HEK293 (cell line): ENCODE results near the gene KATNAL1.
A peak's percentile ranks its signal among the peaks of the same experiment; 100 is the strongest.

Experiments used
- CTCF ChIA-PET: fragments of 350-600 bp; formaldehyde crosslinking; extraction: SDS; loops from one replicate; lab custom pipeline; 2021; ENCODE audit warnings: antibody characterized with exemption; lab: Yijun Ruan, JAX
- POLR2A ChIA-PET: fragments of 300-600 bp; formaldehyde crosslinking; extraction: SDS; loops from one replicate; lab custom pipeline; 2020; ENCODE audit warnings: antibody characterized with exemption, inconsistent platforms; lab: Yijun Ruan, JAX
- H3K27ac ChIP-seq: fragments of 200-500 bp; sonication (Bioruptor generic); 2 replicates; pipeline ENCODE4 v1.5.1; 2014; ENCODE audit warnings: low read depth, low read length, control low read depth, inconsistent platforms; ENCODE audit errors: extremely low read depth
- H3K36me3 ChIP-seq, 2 experiments: fragments of 200-500 bp in 1 of 2; sonication (Bioruptor generic) in 1 of 2; 1 replicate in 1 of 2; 2 replicates in 1 of 2; pipeline ENCODE4 v1.5.1; 2014 to 2017; ENCODE audit warnings: inconsistent platforms in 2 of 2, low read length in 2 of 2; ENCODE audit not compliant: control insufficient read depth in 2 of 2, insufficient read depth in 1 of 2
- H3K4me1 ChIP-seq: fragments of 200-500 bp; sonication (Bioruptor generic); 2 replicates; pipeline ENCODE4 v1.5.1; 2014; ENCODE audit warnings: mild to moderate bottlenecking, low read length, inconsistent platforms; ENCODE audit not compliant: control insufficient read depth, insufficient read depth
- H3K4me3 ChIP-seq: 2 replicates; pipeline ENCODE4 v1.5.1; 2011; ENCODE audit warnings: low read depth, mild to moderate bottlenecking, control low read depth, low read length, moderate library complexity
- H3K9me3 ChIP-seq: fragments of 200-500 bp; sonication (Bioruptor generic); 2 replicates; pipeline ENCODE4 v1.5.1; 2014; ENCODE audit warnings: low read depth, low read length, inconsistent platforms; ENCODE audit not compliant: control insufficient read depth, insufficient read depth
- FEZF1 ChIP-seq: fragments of 450-650 bp; formaldehyde crosslinking; IDR thresholded peaks from 2 replicates; pipeline ENCODE4 v1.5.1; 2016; ENCODE audit warnings: missing biosample characterization, missing genetic modification characterization
- GLIS1 ChIP-seq: fragments of 450-650 bp; formaldehyde crosslinking; IDR thresholded peaks from 2 replicates; pipeline ENCODE4 v1.5.1; 2016; ENCODE audit warnings: missing biosample characterization, missing genetic modification characterization
- HIC1 ChIP-seq: fragments of 450-650 bp; formaldehyde crosslinking; IDR thresholded peaks from 2 replicates; pipeline ENCODE4 v1.5.1; 2016; ENCODE audit warnings: missing biosample characterization, missing genetic modification characterization
- OSR2 ChIP-seq: fragments of 450-650 bp; formaldehyde crosslinking; IDR thresholded peaks from 2 replicates; pipeline ENCODE4 v1.5.1; 2016; ENCODE audit warnings: missing biosample characterization, missing genetic modification characterization
- SP7 ChIP-seq: fragments of 450-650 bp; formaldehyde crosslinking; IDR thresholded peaks from 2 replicates; pipeline ENCODE4 v1.5.1; 2016; ENCODE audit warnings: missing biosample characterization, missing genetic modification characterization
- TCF7L2 ChIP-seq: IDR thresholded peaks from 2 replicates; pipeline ENCODE4 v1.6.1; 2011; ENCODE audit warnings: low read depth, mild to moderate bottlenecking, inconsistent platforms, low read length, moderate library complexity, borderline replicate concordance
- WT1 ChIP-seq: fragments of 450-650 bp; formaldehyde crosslinking; IDR thresholded peaks from 2 replicates; pipeline ENCODE4 v1.5.1; 2016; ENCODE audit warnings: missing biosample characterization, missing genetic modification characterization
- YY2 ChIP-seq: fragments of 450-650 bp; formaldehyde crosslinking; IDR thresholded peaks from 2 replicates; pipeline ENCODE4 v1.5.1; 2016; ENCODE audit warnings: missing biosample characterization, missing genetic modification characterization
- ZBTB49 ChIP-seq: fragments of 450-650 bp; formaldehyde crosslinking; IDR thresholded peaks from 2 replicates; pipeline ENCODE4 v1.5.1; 2016; ENCODE audit warnings: missing biosample characterization, missing genetic modification characterization, low read depth
- ZNF10 ChIP-seq: fragments of 450-650 bp; formaldehyde crosslinking; IDR thresholded peaks from 2 replicates; pipeline ENCODE4 v1.5.1; 2017; ENCODE audit warnings: missing biosample characterization, missing genetic modification characterization
- ZNF121 ChIP-seq: fragments of 450-650 bp; formaldehyde crosslinking; IDR thresholded peaks from 2 replicates; pipeline ENCODE4 v1.5.1; 2016; ENCODE audit warnings: missing biosample characterization, missing genetic modification characterization
- ZNF19 ChIP-seq: fragments of 450-650 bp; formaldehyde crosslinking; IDR thresholded peaks from 2 replicates; pipeline ENCODE4; 2016; ENCODE audit warnings: missing biosample characterization, missing genetic modification characterization, low read depth
- ZNF2 ChIP-seq: fragments of 450-650 bp; formaldehyde crosslinking; IDR thresholded peaks from 2 replicates; pipeline ENCODE4 v1.5.1; 2016; ENCODE audit warnings: missing biosample characterization, missing genetic modification characterization
- ZNF335 ChIP-seq: fragments of 450-650 bp; formaldehyde crosslinking; conservative IDR thresholded peaks from 2 replicates; pipeline ENCODE4 v1.5.1; 2016; ENCODE audit warnings: missing biosample characterization, missing genetic modification characterization
- ZNF354C ChIP-seq: fragments of 450-650 bp; formaldehyde crosslinking; IDR thresholded peaks from 2 replicates; pipeline ENCODE4 v1.5.1; 2016; ENCODE audit warnings: missing biosample characterization, missing genetic modification characterization, low read depth, borderline replicate concordance
- ZNF423 ChIP-seq: fragments of 450-650 bp; formaldehyde crosslinking; IDR thresholded peaks from 2 replicates; pipeline ENCODE4 v1.5.1; 2016; ENCODE audit warnings: missing biosample characterization, missing genetic modification characterization
- ZNF48 ChIP-seq: fragments of 450-650 bp; formaldehyde crosslinking; IDR thresholded peaks from 2 replicates; pipeline ENCODE4 v1.5.1; 2016; ENCODE audit warnings: missing biosample characterization, missing genetic modification characterization
- ZNF558 ChIP-seq: fragments of 450-650 bp; formaldehyde crosslinking; IDR thresholded peaks from 2 replicates; pipeline ENCODE4 v1.5.1; 2016; ENCODE audit warnings: missing biosample characterization, missing genetic modification characterization
- ZNF561 ChIP-seq: fragments of 450-650 bp; IDR thresholded peaks from 2 replicates; pipeline ENCODE4 v1.5.1; 2018; ENCODE audit warnings: missing biosample characterization, missing genetic modification characterization, borderline replicate concordance
- ZNF596 ChIP-seq: fragments of 450-650 bp; IDR thresholded peaks from 2 replicates; pipeline ENCODE4 v1.5.0; 2018; ENCODE audit warnings: missing biosample characterization, mild to moderate bottlenecking, missing genetic modification characterization, moderate library complexity
- ZNF621 ChIP-seq: fragments of 450-650 bp; formaldehyde crosslinking; IDR thresholded peaks from 2 replicates; pipeline ENCODE4 v1.5.1; 2017; ENCODE audit warnings: missing biosample characterization, missing genetic modification characterization
- ZNF670 ChIP-seq: fragments of 450-650 bp; formaldehyde crosslinking; IDR thresholded peaks from 2 replicates; pipeline ENCODE4 v1.5.1; 2016; ENCODE audit warnings: missing biosample characterization, missing genetic modification characterization, low read depth
- ZNF768 ChIP-seq: fragments of 450-650 bp; formaldehyde crosslinking; IDR thresholded peaks from 2 replicates; pipeline ENCODE4 v1.5.1; 2018; ENCODE audit warnings: missing biosample characterization, mild to moderate bottlenecking, missing genetic modification characterization
- ZNF777 ChIP-seq: fragments of 450-650 bp; formaldehyde crosslinking; IDR thresholded peaks from 2 replicates; pipeline ENCODE4 v1.5.1; 2017; ENCODE audit warnings: missing biosample characterization, missing genetic modification characterization, borderline replicate concordance
- ZSCAN16 ChIP-seq: fragments of 450-650 bp; formaldehyde crosslinking; IDR thresholded peaks from 2 replicates; pipeline ENCODE4 v1.5.1; 2016; ENCODE audit warnings: missing biosample characterization, missing genetic modification characterization
- ZSCAN5A ChIP-seq: fragments of 450-650 bp; formaldehyde crosslinking; IDR thresholded peaks from 2 replicates; pipeline ENCODE4 v1.5.1; 2016; ENCODE audit warnings: missing biosample characterization, missing genetic modification characterization

Gene KATNAL1

GRCh38 chr13:30321256-30321655 lies 13.9 kb upstream of the KATNAL1 start:
- TF ChIP-seq ZNF596 (tag by site-specific recombination), result no peak
- no peak for TF ChIP-seq ZNF621 (tag by site-specific recombination)
- TF ChIP-seq FEZF1 (tag by site-specific recombination), result no peak
- no peak for TF ChIP-seq ZNF121 (tag by site-specific recombination)
- no peak for TF ChIP-seq ZNF354C (tag by site-specific recombination)
- TF ChIP-seq HIC1, result no peak
- TF ChIP-seq ZNF48, result no peak
- TF ChIP-seq ZNF2 (tag by site-specific recombination), result no peak
- no peak for TF ChIP-seq ZNF10 (tag by site-specific recombination)
- TF ChIP-seq ZNF19 (tag by site-specific recombination), result no peak
- Histone ChIP-seq H3K27ac (no peak overlapping the region), H3K9me3 (no peaks in the 10 kb centered on the region), H3K4me3 (no peak overlapping the region), H3K36me3 (no peaks in the 10 kb centered on the region), H3K4me1 (0 out of 2 replicates have a peak, but pooled peaks cover 3% of the 10 kb centered on the region)
- ChIA-PET CTCF (interaction anchor here (0.7 kb wide), 1 partner anchor 1717 kb away, joined by 3 read pairs; no protein-coding TSS in a partner anchor), POLR2A (no interaction called here)

GRCh38 chr13:30319655-30320054 lies 12.3 kb upstream of the KATNAL1 start:
- Histone ChIP-seq H3K4me3 (no peak overlapping the region), H3K27ac (no peak overlapping the region), H3K9me3 (no peaks in the 10 kb centered on the region)
- POLR2A ChIA-PET, result no interaction called here
- TF ChIP-seq ZSCAN5A (tag by site-specific recombination) (no peak), SP7 (tag by site-specific recombination) (peak; percentile 64)
- TF ChIP-seq, all 188 proteins: peak for 1
- CTCF ChIA-PET, result interaction anchor here (0.6 kb wide), 1 partner anchor 108 kb away, joined by 4 read pairs; no protein-coding TSS in a partner anchor
- no peaks in the 10 kb centered on the region for H3K36me3 ChIP-seq
- H3K4me1 ChIP-seq, result 0 out of 2 replicates have a peak, but pooled peaks cover 3% of the 10 kb centered on the region

GRCh38 chr13:30319130-30319529 lies 11.8 kb upstream of the KATNAL1 start:
- H3K9me3 ChIP-seq, result no peaks in the 10 kb centered on the region
- H3K4me3 ChIP-seq, result no peak overlapping the region
- CTCF ChIA-PET, result no interaction called here
- no peak overlapping the region for H3K27ac ChIP-seq
- H3K36me3 ChIP-seq, result no peaks in the 10 kb centered on the region
- 0 out of 2 replicates have a peak, but pooled peaks cover 3% of the 10 kb centered on the region for H3K4me1 ChIP-seq
- POLR2A ChIA-PET, result no interaction called here
- TF ChIP-seq TCF7L2 (peak; percentile 71), ZNF670 (tag by site-specific recombination) (no peak), GLIS1 (tag by site-specific recombination) (peak; percentile 88), ZNF423 (tag by site-specific recombination) (0 out of 2 replicates have a peak, but pooled peaks have one; percentile 50), WT1 (tag by site-specific recombination) (0 out of 2 replicates have a peak, but pooled peaks have one; percentile 24), ZBTB49 (tag by site-specific recombination) (no peak), ZNF19 (tag by site-specific recombination) (no peak), ZNF335 (tag by site-specific recombination) (0 out of 2 replicates have a peak, but pooled peaks have one; percentile 24), ZNF561 (tag by site-specific recombination) (no peak), OSR2 (peak; percentile 79), ZNF768 (no peak), ZNF777 (tag by site-specific recombination) (no peak), ZSCAN16 (tag by site-specific recombination) (no peak), YY2 (tag by site-specific recombination) (no peak), ZNF558 (tag by site-specific recombination) (no peak)
